ENCODE results near the gene MPPED1.

MPPED1 gene

DNA sequence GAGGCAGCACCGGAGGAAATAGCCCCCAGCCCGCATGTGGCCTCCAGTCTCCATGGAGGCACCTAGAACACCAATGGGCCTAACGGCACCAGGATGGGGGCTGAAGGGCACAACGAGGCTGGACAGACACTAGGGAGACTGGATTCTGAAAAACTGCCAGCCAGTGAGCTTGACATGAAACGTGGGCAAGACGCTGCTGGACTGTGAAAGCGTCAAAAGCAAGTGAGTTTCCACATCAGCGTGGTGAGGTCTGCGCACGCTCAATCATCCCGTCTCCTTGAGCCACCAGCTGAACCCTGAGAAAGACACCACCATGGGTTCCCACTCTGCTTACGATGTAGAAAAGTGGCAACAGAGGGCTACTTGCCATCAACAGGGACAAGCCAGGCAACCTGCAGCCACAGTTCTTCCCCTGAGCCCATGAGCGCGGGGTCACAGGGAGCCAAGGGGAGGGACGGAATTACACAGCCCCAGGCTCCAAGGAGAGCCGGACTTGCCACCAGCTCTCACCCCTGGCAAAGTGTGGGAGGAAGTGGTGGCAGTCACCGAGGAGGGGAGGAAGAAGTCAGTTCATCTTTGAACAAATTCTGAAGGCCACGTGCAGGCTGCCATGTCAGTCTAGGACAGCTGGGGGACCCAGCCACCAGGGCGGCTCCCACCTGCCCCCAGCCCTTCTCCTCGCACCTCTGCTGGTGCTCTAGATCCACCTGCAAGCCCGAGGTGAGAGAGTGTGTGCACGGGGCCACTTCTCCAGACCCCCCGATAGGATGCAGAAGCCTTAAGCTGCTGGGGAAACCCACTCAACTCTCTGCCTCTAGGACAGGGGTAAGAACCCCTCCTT is 131.1 kb downstream of the MPPED1 start:
- no peak for DNase-seq (ENCODE audit: low spot score)

DNA sequence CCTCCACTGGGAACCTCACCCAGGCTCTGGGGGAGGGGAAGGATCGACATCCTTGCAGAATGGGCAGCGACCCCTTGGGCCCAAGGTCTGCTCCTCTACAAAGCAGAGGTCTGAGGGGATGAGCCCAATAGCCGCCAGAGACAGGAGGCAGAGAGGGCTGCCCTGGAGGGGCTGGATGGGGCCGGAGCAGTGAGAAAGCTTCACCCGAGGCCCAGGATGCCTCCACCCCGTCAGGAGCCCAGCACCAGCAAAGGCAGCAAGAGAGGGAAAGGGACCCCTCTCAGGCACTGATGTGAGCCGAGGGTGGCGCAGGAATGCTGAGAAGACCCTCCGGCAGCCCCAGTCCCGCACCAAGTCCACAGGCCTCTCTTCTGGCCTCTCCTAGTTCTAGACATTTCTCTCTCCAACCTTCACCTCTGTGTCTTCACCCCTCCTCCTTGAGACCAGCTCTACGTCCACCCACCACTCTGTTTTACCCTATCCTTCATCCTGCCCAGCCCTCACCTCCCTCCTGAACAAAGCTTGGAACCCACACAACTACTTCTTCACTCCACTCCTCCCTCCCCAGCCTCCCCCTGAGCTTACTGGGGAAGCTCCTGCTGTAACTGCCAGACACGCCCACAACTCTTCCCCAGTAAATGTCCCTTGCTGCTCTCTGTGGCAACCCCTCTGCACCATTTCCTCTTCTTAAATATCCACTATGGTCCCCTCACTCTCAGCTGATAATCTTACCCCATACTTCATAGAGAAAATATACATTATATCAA is 131.9 kb downstream of the MPPED1 start:
- DNase-seq (ENCODE audit: low spot score), result no peak

GRCh38 chr22:43544289-43544673 is 132.5 kb downstream of the MPPED1 start:
- no peak for DNase-seq (ENCODE audit: low spot score)

DNA sequence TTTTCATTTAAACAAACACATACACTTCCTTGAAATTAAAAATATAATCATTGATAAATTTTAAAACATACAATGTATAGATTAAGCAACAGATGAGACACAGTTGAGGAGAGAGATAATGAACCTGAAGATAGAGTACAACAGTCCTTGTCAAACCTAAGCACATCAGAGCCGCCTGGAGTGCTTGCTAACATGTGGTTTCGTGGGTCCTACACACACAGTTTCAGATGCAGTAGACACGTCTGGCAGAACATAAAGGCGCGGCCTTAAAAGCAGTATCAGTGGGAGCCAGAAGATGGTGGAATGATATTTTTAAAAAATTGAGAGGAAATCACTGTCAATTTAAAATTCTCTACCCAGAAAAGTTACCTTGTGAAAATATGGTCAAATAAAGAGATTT is 134.4 kb downstream of the MPPED1 start:
- DNase-seq (ENCODE audit: low spot score), result no peak

DNA sequence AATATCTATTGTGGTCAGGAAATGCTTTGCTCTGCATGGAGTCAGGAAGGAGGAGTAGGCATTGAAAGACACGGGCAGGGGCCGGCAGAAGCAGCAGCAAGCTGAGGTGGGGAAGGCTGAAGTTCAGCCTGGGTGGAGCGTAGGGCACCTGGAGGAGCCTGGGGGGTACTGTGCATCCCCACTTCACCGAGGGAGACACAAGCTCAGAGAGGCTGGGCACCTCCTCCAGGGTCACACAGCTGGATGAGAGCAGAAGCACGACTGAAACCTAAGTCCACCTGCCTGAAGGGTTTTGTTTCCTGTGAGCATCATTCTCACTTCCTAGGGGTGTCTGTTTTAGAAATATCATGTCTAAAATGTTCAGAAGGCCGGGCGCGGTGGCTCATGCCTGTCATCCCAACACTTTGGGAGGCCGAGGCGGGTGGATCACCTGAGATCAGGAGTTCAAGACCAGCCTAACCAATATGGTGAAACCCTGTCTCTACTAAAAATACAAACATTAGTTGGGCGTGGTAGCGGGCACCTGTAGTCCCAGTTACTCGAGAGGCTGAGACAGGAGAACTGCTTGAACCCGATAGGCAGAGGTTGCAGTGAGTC is 138.3 kb downstream of the MPPED1 start:
- DNase-seq (ENCODE audit: low spot score), result no peak

GRCh38 chr22:43550672-43551071 is 138.9 kb downstream of the MPPED1 start:
- DNase-seq (ENCODE audit: low spot score), result no peak

- no peak for DNase-seq (ENCODE audit: low spot score)
These were observed 141.8 kb downstream of the MPPED1 start for GRCh38 chr22:43553451-43554258.

- DNase-seq (ENCODE audit: low spot score), result no peak
These were observed 142.4 kb downstream of the MPPED1 start for GRCh38 chr22:43554259-43554636.

DNA sequence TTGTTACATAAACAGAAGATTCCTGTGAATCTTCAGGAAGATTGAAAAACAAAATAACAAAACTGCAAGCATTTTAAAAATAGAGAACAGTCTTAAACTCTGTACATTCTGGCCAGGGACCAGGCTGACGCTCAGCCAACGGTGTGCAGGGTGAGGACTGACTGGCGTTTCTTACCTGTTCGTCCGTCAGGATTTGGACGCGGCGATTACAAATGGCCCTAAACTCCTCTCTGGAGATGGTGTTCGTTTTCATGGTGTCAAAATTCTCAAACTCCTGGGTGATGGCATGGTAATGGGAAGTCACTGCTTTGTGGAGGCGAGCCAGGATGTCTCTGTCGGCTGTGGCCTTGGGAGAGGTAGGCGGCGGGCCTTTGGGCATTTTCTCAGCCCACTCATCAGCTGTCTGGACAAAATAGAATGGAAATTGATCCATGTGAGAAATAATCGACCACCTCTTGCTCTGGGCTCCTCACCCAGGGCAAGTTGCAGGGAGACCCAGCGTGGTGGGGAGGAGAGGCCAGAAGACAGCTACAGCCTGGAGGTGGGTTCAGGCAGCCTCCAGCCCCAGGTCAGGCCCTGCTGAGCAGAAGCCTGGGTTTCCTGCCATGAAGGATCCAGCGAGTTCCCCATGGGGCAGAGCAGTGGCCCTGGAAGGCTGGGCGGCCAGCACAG is 143.0 kb downstream of the MPPED1 start:
- DNase-seq (ENCODE audit: low spot score), result no peak

GRCh38 chr22:43555561-43556515 is 144.0 kb downstream of the MPPED1 start:
- DNase-seq (ENCODE audit: low spot score), result no peak
